HG02588 (cell line): Measurements from ENCODE around the gene GNAT2.

ENCODE experiments used
- ATAC-seq: cut with Tn5 transposase; IDR thresholded peaks from one replicate; pipeline ENCODE4 v1.9.1; 2021; ENCODE audit warnings: mild to moderate bottlenecking, moderate library complexity; ENCODE audit not compliant: unreplicated experiment

Gene GNAT2

DNA sequence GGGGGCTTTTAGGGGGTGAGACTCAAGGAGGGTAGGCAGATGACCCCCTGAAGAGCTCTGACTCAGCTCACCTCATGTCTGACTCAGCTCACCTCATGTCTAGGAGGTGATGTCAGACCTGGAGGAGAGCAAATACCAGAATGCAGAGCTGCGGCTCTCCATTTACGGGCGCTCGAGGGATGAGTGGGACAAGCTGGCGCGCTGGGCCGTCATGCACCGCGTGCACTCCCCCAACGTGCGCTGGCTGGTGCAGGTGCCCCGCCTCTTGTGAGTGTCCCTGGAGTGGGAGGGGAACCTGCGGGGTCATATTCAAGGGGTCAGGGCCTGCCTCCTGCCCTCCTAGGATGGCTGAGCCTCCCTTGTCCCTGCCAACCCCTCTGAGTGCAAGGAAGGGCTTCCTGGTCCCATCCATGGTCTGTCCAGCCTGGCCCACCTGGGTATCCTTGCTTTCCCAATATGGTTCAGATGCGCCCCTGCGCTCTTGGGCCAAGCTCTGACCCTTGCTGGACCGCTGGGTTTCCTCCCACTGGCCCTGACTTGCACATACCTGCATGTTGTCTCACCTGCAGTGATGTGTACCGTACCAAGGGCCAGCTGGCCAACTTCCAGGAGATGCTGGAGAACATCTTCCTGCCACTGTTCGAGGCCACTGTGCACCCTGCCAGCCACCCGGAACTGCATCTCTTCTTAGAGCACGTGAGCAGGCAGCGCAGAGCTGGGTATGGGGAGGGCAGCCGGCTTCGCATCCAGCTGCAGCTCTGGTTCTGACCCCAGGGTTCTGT lies 9.3 kb upstream of the GNAT2 start:
- ATAC-seq: no peak

DNA sequence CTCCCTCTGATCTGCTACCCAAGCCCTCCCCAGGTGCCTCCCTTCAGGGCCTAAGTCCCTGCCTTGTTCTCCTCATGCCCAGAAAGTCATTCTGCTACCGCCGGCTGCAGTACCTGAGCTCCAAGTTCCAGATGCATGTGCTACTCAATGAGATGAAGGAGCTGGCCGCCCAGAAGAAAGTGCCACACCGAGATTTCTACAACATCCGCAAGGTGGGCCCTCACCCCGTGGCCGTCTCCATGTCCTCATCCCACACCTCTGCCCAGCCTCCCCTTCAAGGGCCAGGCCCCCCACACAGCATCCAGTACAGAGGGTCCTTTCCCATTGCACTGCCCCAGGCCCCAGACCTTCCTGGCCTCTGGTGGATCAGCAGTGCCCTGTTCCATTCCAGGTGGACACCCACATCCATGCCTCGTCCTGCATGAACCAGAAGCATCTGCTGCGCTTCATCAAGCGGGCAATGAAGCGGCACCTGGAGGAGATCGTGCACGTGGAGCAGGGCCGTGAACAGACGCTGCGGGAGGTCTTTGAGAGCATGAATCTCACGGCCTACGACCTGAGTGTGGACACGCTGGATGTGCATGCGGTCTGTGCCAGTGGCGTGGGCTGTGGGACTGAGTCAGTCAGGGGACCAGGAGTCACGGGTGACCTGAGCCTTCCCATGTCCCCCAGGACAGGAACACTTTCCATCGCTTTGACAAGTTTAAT lies 8.4 kb upstream of the GNAT2 start:
- no peak for ATAC-seq

DNA sequence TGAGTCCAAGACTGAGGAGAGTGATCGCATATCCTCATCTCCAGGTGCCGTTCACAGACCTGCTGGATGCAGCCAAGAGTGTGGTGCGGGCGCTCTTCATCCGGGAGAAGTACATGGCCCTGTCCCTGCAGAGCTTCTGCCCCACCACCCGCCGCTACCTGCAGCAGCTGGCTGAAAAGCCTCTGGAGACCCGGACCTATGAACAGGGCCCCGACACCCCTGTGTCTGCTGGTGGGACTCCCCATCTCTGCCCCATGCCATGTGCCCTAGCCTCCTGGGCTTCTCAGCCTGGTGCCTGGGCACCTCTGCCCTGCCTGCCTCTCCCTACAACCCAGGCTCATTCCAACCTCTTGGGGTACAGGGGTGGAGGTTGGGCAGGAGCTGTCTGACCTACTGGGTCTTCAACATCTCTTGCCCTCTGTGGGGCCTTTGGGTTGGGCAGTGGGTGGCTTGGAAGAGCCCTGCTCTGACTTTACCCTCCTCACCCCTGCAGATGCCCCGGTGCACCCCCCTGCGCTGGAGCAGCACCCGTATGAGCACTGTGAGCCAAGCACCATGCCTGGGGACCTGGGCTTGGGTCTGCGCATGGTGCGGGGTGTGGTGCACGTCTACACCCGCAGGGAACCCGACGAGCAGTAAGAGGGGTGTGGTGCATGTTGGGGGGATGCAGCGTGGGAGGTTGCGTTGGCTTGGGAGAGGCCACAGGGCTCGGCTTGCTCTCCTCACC lies 7.4 kb upstream of the GNAT2 start:
- ATAC-seq: no peak

DNA sequence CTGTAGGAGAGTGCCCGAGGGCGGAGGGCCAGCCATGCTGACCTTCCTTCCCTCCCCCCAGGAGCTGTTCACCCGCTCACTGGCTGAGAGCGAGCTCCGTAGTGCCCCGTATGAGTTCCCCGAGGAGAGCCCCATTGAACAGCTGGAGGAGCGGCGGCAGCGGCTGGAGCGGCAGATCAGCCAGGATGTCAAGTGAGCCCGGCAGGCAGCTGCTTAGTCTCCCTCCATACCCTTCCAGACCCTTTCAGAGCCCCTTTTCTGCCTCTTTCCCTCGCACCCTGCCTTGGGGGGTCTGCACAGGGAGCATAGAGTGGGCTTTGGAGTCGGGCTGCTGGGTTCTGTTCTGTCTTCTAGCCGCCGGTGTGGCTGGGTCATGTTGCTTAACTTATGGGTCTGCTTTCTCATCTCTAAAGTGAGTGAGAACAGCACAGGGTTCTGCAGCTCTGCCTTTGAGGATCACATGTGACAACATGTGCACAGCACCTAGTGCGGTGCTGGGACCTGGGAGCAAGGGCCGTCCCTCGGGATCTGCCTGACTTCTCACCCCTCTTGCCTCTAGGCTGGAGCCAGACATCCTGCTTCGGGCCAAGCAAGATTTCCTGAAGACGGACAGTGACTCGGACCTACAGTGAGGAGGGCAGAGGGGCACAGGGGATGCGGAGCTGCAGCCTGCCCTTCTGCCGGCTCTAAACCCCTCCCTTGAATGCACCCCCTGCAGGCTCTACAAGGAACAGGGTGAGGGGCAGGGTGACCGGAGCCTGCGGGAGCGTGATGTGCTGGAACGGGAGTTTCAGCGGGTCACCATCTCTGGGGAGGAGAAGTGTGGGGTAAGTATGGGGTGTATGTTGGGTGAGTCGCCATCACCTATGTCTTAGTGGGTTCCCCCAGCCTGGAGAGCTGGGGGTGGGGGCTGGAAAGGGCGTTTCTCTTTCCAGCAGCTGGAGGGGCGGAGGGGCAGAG lies 6.5 kb upstream of the GNAT2 start:
- ATAC-seq: no peak

DNA sequence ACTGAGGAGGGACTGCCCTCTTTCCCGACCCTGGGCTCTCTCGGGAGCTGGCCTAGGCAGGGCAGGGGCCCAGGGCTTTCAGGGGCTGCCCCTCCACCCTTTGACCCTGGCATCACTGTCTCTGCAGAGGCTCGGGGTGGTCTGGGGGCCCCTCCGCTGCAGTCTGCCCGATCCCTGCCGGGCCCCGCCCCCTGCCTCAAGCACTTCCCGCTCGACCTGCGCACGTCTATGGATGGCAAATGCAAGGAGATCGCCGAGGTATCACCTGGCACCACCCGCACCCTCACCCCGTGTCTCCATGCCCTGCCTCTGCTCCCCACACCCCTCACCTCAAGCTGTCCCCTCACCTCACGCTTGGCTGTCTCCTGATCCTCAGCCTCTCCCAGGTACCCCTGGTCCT lies 5.8 kb upstream of the GNAT2 start:
- no peak for ATAC-seq

DNA sequence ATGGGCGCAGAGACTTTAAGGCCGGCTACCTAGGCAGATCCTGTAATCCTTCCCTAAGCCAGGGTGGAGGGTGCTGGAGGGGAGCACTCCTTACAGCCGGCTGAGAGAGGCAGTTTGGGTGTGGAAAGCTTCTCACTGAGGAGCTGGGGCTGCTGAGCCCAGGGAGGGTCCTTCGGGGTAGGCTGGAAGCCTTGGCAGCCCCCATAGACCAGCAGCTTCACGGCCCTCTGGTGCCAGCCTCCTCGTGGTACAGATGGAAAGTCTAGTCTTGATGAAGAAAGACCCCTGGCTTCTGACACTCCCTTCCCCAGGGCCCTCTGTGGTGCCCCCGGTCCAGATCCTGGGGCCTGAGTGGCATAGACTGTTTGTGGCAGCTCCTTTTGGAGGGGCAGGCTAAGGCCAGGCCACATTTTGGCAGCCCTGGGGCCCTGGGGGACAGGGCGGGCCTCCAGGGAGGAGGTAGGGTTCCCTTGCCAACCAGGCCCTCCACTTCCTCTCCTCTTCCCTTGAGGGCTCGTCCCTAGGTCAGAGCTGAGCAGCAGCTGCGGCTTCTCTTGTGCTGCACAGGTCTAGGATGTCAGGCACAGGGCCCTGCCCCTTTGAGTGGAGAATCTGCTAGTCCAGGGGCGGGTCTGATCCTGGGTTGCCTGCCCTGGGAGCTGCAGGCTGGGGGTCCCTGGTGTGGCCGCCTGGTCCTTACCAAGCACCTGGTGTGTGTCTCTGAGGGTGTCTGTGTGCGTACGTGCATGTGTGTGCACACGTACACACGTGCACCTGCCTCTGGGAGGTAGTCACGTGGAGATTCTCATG lies 5.0 kb upstream of the GNAT2 start:
- ATAC-seq: no peak

DNA sequence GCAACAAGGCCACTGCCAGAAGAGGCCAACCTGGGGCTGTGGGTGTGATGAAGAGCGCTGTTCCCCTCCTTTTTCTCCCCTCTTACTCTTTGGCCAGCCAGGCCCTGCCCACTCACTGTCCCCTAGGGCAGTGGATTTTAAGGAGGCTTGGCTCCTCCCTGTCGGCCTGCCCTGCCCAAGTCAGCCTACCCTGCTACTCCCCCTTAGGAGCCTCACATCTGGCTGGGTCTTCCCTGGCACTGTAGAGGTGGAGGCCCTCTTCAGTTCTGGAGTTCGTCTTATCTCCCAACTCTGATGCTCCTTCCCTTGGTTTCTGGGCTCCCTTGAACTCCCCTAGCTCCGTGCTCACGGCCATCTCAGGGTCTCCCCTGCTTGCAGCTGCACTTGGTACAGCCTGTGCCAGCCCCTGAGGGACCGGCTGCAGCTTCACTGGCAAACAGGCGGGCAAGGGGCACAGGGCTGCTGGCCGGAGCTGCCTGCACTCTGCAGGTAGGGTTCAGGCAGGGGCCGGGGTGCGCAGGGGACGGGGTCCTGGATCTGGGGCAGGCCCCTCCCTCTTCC lies 4.3 kb upstream of the GNAT2 start:
- no peak for ATAC-seq

DNA sequence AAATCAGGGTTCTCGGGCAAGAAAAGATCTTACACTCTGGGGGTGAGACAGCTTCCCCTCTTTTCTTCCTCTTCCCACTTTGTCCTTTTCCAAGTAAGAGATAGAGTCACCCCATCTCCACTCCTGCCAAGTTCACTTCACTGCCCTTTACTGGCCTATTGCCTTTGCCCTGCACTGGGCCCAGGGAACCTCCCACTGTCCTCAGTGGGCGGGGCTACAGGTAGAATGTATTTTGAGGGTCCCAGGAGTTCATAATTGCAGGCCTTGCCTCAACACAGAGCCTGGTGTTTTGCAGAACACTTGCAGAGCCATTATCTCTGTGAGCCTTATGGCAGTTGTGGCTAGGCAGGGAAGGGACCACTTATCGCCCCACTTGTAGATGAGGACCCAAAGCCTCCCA lies 3.5 kb upstream of the GNAT2 start:
- no peak for ATAC-seq

DNA sequence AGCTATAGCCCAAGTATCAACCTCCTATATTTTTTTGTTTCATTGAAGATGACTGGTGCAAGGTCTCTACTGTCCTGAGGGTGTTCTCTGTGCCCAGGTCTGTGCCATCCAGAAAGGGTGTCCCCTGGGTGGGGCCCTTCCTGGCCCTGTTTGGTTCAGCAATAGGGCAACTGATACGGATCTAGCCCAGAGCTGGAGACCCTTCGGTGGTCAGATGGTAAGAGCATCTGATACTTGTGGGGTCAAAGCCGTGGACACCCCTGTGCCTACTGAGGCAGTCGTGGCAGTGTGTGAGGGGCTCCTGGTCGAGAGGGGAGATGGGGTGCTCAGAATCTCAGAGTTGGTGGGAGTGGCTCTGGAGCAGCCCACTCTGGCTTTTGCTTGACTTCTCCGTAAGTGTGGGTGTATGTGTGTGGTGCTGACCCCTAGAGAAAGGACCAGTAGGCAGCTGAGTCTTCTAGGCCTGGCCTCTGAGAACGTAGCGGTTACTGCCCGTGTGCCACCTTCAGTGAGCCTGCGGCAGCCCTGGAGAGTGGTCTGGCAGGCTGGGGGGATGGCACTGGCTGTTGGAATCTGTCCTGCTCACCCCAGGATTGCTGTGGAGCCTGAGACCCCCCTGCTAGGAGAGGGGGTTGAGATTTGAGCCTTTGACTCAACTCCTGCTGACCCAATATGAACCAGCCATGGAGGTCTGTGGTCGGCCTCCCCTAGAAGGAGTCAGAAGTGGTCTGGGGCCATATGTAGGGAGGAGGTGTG lies 2.9 kb upstream of the GNAT2 start:
- no peak for ATAC-seq

DNA sequence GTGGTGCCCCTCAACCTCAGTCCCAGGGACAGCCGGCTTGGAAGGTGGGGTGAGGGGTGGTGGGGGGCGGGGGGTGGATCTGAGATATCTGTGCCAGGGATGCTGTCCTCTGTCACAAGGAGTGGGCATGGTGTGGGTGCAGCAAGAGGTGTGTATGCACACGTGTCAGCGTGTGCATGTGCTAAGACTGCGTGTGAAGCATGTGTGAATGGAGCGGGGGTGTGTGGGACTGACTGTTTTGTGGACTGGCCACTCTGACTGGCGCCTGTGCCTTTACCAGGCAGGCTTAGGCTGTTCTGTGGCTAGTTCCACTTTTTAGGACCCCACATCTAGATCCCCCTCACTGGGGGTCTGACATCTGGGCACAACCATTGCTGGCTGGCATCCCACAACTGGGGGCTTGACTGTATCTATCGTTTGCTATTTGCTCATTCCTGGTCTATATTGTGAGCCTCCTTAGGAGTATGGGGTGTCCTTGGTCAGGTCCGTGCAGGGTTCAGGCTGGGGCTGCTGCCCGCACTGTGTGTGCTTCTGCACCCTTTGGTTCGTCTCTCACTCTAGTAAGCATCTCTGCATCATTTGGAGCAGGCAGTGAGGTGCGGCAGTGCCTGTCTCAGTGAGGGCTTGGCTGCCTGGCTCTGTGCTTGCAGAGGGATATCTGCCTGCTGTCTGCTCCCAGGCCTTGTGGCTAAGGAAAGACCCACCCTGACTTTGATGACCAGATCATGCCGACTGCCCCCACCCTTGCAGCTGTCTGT lies 2.1 kb upstream of the GNAT2 start:
- no peak for ATAC-seq

DNA sequence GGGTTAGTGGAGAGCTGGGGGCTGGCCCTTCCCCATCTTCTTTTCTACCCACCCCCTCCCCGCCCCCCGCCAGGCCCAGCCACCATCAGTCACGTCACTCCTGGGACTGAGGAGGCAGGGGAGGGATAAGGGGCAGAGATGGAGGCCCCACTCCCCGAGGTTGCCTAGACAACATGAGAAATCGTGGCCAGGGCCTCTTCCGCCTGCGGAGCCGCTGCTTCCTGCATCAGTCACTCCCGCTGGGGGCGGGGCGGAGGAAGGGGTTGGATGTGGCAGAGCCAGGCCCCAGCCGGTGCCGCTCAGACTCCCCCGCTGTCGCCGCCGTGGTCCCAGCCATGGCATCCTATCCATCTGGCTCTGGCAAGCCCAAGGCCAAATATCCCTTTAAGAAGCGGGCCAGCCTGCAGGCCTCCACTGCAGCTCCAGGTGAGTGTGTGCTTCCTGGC lies 1.4 kb upstream of the GNAT2 start:
- ATAC-seq: peak; percentile 64

DNA sequence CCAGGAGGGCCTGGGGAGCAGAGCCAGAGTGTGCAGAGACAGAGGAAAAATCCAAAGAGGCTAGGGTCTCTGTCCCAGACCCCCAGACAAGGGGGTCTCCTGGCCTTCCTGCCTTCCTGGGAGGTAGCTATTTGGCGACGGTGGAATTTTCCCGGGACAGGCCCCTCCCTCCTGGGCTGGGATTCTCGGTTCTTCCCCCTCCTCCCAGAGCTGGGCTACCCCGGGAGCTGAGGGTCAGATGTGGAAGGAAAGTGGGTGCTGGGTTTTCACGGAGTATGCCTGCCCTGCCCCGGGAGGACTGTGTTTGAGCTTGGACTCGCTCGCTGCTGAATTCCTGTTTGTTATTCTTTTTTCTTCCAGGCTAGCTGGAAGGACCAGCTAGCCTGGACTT lies 980 bp upstream of the GNAT2 start:
- ATAC-seq: no peak

DNA sequence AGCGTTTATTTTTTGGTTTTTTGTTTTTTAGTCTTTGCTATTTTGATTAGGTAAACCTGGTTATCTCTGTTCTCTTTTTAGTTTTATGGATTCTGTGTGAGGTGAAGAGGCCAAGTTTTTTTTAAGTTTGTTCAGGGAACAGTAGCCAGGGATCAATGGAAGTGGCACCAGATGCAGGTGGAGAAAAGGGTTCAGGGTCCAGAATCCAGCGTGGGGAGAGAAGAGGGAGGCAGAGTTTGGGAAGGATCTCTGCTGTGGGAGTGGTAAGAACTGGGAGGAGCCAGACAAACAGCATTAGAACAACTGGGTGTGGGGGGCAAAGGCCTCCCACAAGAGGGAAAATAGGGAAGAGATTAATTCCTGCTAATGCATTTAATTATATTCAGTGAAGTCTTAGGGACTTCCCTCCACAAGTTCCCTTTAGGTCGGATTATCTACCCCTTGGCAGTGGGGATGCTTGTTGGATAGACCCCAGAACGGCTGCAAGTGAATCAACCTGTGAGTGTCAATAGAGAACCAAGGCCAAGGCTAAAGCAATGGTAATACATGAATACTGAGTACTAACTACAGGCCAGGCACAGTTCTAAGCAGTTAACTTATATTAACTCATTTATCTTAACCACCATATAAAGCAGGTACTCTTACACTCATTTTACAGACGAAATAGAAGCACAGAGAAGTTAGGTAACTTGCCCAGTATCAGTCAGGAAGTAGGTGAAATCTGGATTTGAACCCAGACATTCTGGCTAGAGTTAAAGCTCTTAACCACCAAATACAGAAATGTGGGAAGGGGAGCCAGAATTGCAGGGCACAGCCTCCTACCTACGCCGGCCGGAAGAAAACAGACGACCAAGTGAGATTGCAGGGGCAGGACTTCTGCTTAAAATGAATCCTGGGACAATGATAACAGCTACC lies 498 bp downstream of the GNAT2 start:
- no peak for ATAC-seq

DNA sequence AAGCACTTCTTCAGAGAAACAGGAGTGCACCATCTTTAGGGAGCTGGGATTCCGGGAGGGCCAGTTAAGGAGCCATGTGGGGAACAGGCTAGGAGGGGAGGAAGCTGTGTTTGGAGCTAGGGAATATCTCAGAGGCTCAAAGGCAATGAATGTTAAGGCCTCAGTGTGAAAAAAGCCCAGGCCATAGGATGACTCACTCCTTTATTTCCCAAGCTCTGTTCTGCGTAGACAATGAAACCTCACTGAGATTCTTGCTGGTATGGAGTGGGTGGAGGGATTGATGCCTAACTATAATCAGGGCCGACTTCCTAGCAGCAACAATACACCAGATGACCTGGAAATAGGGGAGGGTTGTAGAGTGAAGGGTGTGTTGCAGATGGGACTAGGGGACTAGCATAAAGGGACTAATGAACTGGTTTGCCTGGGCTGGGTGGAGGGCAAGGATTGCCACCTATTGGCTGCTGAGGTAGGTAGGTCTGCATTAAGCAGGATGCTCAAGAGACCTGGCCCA lies 2.1 kb downstream of the GNAT2 start:
- no peak for ATAC-seq

DNA sequence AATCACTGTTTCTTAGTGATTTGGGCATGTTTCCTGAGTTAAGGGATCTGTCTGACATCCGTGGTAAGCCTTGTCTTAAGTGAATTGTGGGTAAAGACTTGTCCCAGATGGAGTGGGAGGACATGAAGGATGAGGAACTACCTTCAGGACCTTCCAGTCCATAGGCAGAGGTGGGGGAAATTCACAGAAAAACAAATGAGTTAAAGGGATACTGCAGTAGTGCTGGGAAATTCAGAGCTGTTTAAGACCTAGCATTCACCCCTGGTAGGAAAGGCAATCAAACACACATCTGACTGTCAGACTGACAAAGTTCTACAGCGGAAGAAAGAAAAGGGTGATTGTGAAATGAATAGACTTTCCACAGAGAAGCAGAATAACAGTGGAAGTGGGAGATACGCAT lies 3.0 kb downstream of the GNAT2 start:
- no peak for ATAC-seq

DNA sequence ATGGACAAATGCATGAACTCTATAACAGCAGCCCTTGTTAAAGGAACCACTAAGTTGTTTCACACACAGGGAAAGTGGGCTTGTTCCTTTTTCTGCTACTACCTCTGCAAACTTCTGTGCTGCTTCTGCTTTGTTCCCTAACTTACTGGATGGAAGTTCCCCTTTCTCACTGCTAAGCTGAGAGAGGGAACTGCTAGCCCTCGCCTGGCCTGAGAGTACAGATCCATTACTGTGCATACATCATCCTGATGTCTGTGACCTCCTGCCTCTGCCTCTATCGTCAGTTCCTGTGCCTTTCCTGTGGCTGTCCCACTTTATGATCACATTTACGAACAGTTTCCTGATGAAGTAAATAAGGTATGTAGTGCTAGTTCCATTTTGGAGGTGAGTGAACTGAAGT lies 3.5 kb downstream of the GNAT2 start:
- ATAC-seq: no peak
